Panc1 (cell line): ENCODE results near the gene OXCT2.

Experiments
- CTCF ChIP-seq: fragments of 450-650 bp; IDR thresholded peaks from 2 replicates; pipeline ENCODE4 v1.5.1; 2017; ENCODE audit warnings: mild to moderate bottlenecking
- SIN3A ChIP-seq: IDR thresholded peaks from 2 replicates; pipeline ENCODE4 v1.6.1; 2012; ENCODE audit warnings: low read depth, mild to moderate bottlenecking, low read length, moderate library complexity, borderline replicate concordance; ENCODE audit not compliant: insufficient read depth

GRCh38 chr1:39781349-39781715 lies 10.2 kb upstream of the OXCT2 start:
- TF ChIP-seq CTCF, result no peak
- TF ChIP-seq SIN3A, result no peak
